ENCODE data around the gene TLE3.

Gene TLE3

GRCh38 chr15:70029297-70029701 lies 68.4 kb downstream of the TLE3 start:
- DNase-seq (no peak), ATAC-seq (no peak)

- ATAC-seq (no peak), DNase-seq (no peak)
These were observed 70.2 kb downstream of the TLE3 start for GRCh38 chr15:70027518-70027917.

- ATAC-seq (no peak), DNase-seq (no peak)
These were observed 70.7 kb downstream of the TLE3 start for GRCh38 chr15:70026991-70027390.

- ATAC-seq (no peak), DNase-seq (no peak)
These were observed 72.1 kb downstream of the TLE3 start for GRCh38 chr15:70025413-70026296.

GRCh38 chr15:70024521-70024920 lies 73.2 kb downstream of the TLE3 start:
- DNase-seq (no peak), ATAC-seq (no peak)

GRCh38 chr15:70023769-70024491 lies 73.8 kb downstream of the TLE3 start:
- no peak for DNase-seq
- ATAC-seq = no peak

GRCh38 chr15:70023064-70023768 lies 74.5 kb downstream of the TLE3 start:
- peak; percentile 95 for ATAC-seq
- DNase-seq = peak; percentile 35

- ATAC-seq (no peak), DNase-seq (no peak)
These were observed 77.5 kb downstream of the TLE3 start for GRCh38 chr15:70020229-70020628.

- no peak for DNase-seq
- ATAC-seq = no peak
These were observed 78.8 kb downstream of the TLE3 start for GRCh38 chr15:70018646-70019600.

GRCh38 chr15:70017801-70018200 lies 79.9 kb downstream of the TLE3 start:
- DNase-seq = no peak
- ATAC-seq = no peak

GRCh38 chr15:70017025-70017424 lies 80.7 kb downstream of the TLE3 start:
- no peak for ATAC-seq
- DNase-seq = no peak

GRCh38 chr15:70016511-70016994 lies 81.2 kb downstream of the TLE3 start:
- no peak for ATAC-seq

GRCh38 chr15:70014860-70015490 lies 82.7 kb downstream of the TLE3 start:
- DNase-seq (no peak), ATAC-seq (peak; percentile 19)

More at GRCh38 chr15:70016511-70016994, 81.2 kb downstream of the TLE3 start:
- DNase-seq = no peak

GRCh38 chr15:70014331-70014730 lies 83.4 kb downstream of the TLE3 start:
- DNase-seq (no peak), ATAC-seq (no peak)

GRCh38 chr15:70013656-70014313 lies 83.9 kb downstream of the TLE3 start:
- DNase-seq (no peak), ATAC-seq (no peak)

- DNase-seq (no peak), ATAC-seq (no peak)
These were observed 84.8 kb downstream of the TLE3 start for GRCh38 chr15:70012895-70013294.

GRCh38 chr15:70008697-70009290 lies 88.9 kb downstream of the TLE3 start:
- ATAC-seq (no peak), DNase-seq (no peak)

- ATAC-seq (no peak), DNase-seq (no peak)
These were observed 91.2 kb downstream of the TLE3 start for GRCh38 chr15:70006259-70007147.

- ATAC-seq (no peak), DNase-seq (no peak)
These were observed 92.9 kb downstream of the TLE3 start for GRCh38 chr15:70004826-70005225.

All from stimulated activated naive CD8-positive, alpha-beta T cell treated with anti-CD3 and anti-CD28 coated beads, Interleukin-15, Interleukin-2, amounts not matched to agents 100 U/mL and 50 U/mL, for 24 hours (primary cell).